GM10248 (cell line): ENCODE data around the gene TLE4.

Experiments
- CTCF ChIA-PET: fragments of 300-600 bp; sonication (Branson Sonifier 250); formaldehyde crosslinking; extraction: SDS; loops from one replicate; lab custom pipeline; 2021; ENCODE audit warnings: antibody characterized with exemption; lab: Yijun Ruan, JAX
- POLR2A ChIA-PET: fragments of 350-650 bp; sonication (Branson Sonifier 250); formaldehyde crosslinking; extraction: SDS; loops from one replicate; lab custom pipeline; 2020; ENCODE audit warnings: antibody characterized with exemption; lab: Yijun Ruan, JAX
- DNase-seq: peaks from one replicate; pipeline ENCODE4 v3.0.0; 2012; ENCODE audit errors: extremely low spot score
- CTCF ChIP-seq: IDR thresholded peaks from 2 replicates; pipeline ENCODE4 v1.5.1; 2012; ENCODE audit warnings: mild to moderate bottlenecking, low read depth; ENCODE audit errors: extremely low read depth, missing control alignments, control extremely low read depth

TLE4 gene

GRCh38 chr9:79570448-79571308, 1.1 kb upstream of the TLE4 start:
- POLR2A ChIA-PET, result interaction anchor here (1.1 to 1.7 kb wide), 3 partner anchors 12 to 14 kb away, joined by 3 to 9 read pairs (median 7); no protein-coding TSS in a partner anchor
- CTCF ChIA-PET, result interaction anchor here (1.3 to 1.9 kb wide), 2 partner anchors 9 to 12 kb away, joined by 5 to 6 read pairs; no protein-coding TSS in a partner anchor
- peak; percentile 40 for DNase-seq
- no peak for TF ChIP-seq CTCF

- CTCF ChIA-PET, result interaction anchor here (0.9 to 1.9 kb wide), 3 partner anchors 10 to 14 kb away, joined by 3 to 6 read pairs (median 5); no protein-coding TSS in a partner anchor
- TF ChIP-seq CTCF, result no peak
- peak; percentile 37 for DNase-seq
- POLR2A ChIA-PET, result interaction anchor here (1.4 to 1.7 kb wide), 2 partner anchors 11 to 13 kb away, joined by 7 to 9 read pairs; no protein-coding TSS in a partner anchor
Measured at GRCh38 chr9:79572032-79572607, 355 bp downstream of the TLE4 start.

- DNase-seq, result peak; percentile 45
- CTCF ChIA-PET, result interaction anchor here (1.9 kb wide), 1 partner anchor 10 kb away, joined by 6 read pairs; no protein-coding TSS in a partner anchor
- POLR2A ChIA-PET, result no interaction called here
- TF ChIP-seq CTCF, result peak; percentile 21
Measured at GRCh38 chr9:79572608-79573411, 1.0 kb downstream of the TLE4 start.

- no peak for TF ChIP-seq CTCF
- CTCF ChIA-PET, result no interaction called here
- no peak for DNase-seq
- POLR2A ChIA-PET, result no interaction called here
Measured at GRCh38 chr9:79573412-79573923, 1.7 kb downstream of the TLE4 start.

GRCh38 chr9:79574136-79574535, 2.4 kb downstream of the TLE4 start:
- ChIA-PET CTCF (no interaction called here), POLR2A (no interaction called here)
- DNase-seq, result no peak
- TF ChIP-seq CTCF, result no peak

GRCh38 chr9:79574781-79575180, 3.0 kb downstream of the TLE4 start:
- ChIA-PET CTCF (no interaction called here), POLR2A (no interaction called here)
- no peak for TF ChIP-seq CTCF
- no peak for DNase-seq
